HUDEP-2 (cell line): ENCODE measurements around the gene VTCN1.
"Not testable (repeated sequence)": the region's sequence is repeated elsewhere in the genome, so short reads cannot be mapped to it uniquely, and the experiment has no call there.

ENCODE experiments used
- DNase-seq, 76 experiments: peaks; one replicate each; lab custom pipeline; 2025; ENCODE audit not compliant: unreplicated experiment in 76 of 76; lab: John Stamatoyannopoulos, UW

The VTCN1 gene

GRCh38 chr1:117104986-117105385, 105.7 kb downstream of the VTCN1 start:
- no peak for DNase-seq

- not testable (repeated sequence) for DNase-seq
Measured at GRCh38 chr1:117101858-117102257, 108.9 kb downstream of the VTCN1 start.

GRCh38 chr1:117101334-117101733, 109.4 kb downstream of the VTCN1 start:
- DNase-seq, result no peak

- no peak for DNase-seq
Measured at GRCh38 chr1:117098287-117098890, 112.3 kb downstream of the VTCN1 start.

- DNase-seq, result no peak
Measured at GRCh38 chr1:117097443-117097842, 113.3 kb downstream of the VTCN1 start.

GRCh38 chr1:117096951-117097408, 113.7 kb downstream of the VTCN1 start:
- no peak for DNase-seq

GRCh38 chr1:117094841-117095604, 115.7 kb downstream of the VTCN1 start:
- no peak for DNase-seq

GRCh38 chr1:117093870-117094621, 116.7 kb downstream of the VTCN1 start:
- DNase-seq, result peak in 6 of 76 experiments; percentile 2 to 9 (median 4)
